ENCODE results near the gene MGRN1.

The MGRN1 gene

GRCh38 chr16:4689091-4689671 lies 64.6 kb downstream of the MGRN1 start:
- Histone ChIP-seq H3K27me3 (ENCODE audit: insufficient read depth, low read length, poor library complexity) (no peaks in the 10 kb centered on the region), H2AFZ (ENCODE audit: low read depth, low read length) (no peak overlapping the region), H3K27ac (ENCODE audit: low read length) (no peak overlapping the region), H3K4me3 (ENCODE audit: low read depth in 1 of 2, low read length in 2 of 2) (no peak overlapping the region), H3K4me2 (ENCODE audit: insufficient read depth, low read length) (no peak overlapping the region), H3K4me1 (ENCODE audit: insufficient read depth, low read length) (peaks cover 11% of the 10 kb centered on the region), H3K9ac (ENCODE audit: low read depth, low read length) (no peak overlapping the region), H4K20me1 (ENCODE audit: insufficient read depth, low read length) (no peaks in the 10 kb centered on the region; the same call in none of the 2 replicates), H3K79me2 (ENCODE audit: insufficient read depth, low read length) (peaks cover 6% of the 10 kb centered on the region), H3K36me3 (ENCODE audit: insufficient read depth, low read length) (peaks cover 37% of the 10 kb centered on the region), H3K9me3 (ENCODE audit: insufficient read depth, low read length, severe bottlenecking) (no peaks in the 10 kb centered on the region)
- no peak for DNase-seq
- no peak for TF ChIP-seq CTCF (IDR thresholded peaks at IDR 0.05; ENCODE audit: borderline replicate concordance, extremely low read depth, low read length, poor library complexity, severe bottlenecking)
- TF ChIP-seq EZH2 (IDR thresholded peaks at IDR 0.05; ENCODE audit: borderline replicate concordance, low read depth, low read length, severe bottlenecking), result no peak
- ATAC-seq (ENCODE audit: insufficient read depth, low read depth), result no peak

- Histone ChIP-seq H3K4me2 (ENCODE audit: insufficient read depth, low read length) (no peak overlapping the region), H3K4me3 (ENCODE audit: low read depth in 1 of 2, low read length in 2 of 2) (no peak overlapping the region), H3K9ac (ENCODE audit: low read depth, low read length) (no peak overlapping the region), H3K27ac (ENCODE audit: low read length) (no peak overlapping the region), H3K9me3 (ENCODE audit: insufficient read depth, low read length, severe bottlenecking) (no peaks in the 10 kb centered on the region), H3K36me3 (ENCODE audit: insufficient read depth, low read length) (peaks cover 36% of the 10 kb centered on the region), H3K27me3 (ENCODE audit: insufficient read depth, low read length, poor library complexity) (no peaks in the 10 kb centered on the region), H3K79me2 (ENCODE audit: insufficient read depth, low read length) (peaks cover 15% of the 10 kb centered on the region), H3K4me1 (ENCODE audit: insufficient read depth, low read length) (peaks cover 19% of the 10 kb centered on the region), H4K20me1 (ENCODE audit: insufficient read depth, low read length) (peaks cover 9% of the 10 kb centered on the region; the same call in 1 of the 2 replicates), H2AFZ (ENCODE audit: low read depth, low read length) (no peak overlapping the region)
- TF ChIP-seq CTCF (IDR thresholded peaks at IDR 0.05; ENCODE audit: borderline replicate concordance, extremely low read depth, low read length, poor library complexity, severe bottlenecking) (no peak), EZH2 (IDR thresholded peaks at IDR 0.05; ENCODE audit: borderline replicate concordance, low read depth, low read length, severe bottlenecking) (no peak)
- DNase-seq, result no peak
- no peak for ATAC-seq (ENCODE audit: insufficient read depth, low read depth)
These were observed 65.5 kb downstream of the MGRN1 start for GRCh38 chr16:4689864-4690704.

- no peak for TF ChIP-seq EZH2 (IDR thresholded peaks at IDR 0.05; ENCODE audit: borderline replicate concordance, low read depth, low read length, severe bottlenecking)
- no peak for TF ChIP-seq CTCF (IDR thresholded peaks at IDR 0.05; ENCODE audit: borderline replicate concordance, extremely low read depth, low read length, poor library complexity, severe bottlenecking)
- H3K36me3 ChIP-seq (ENCODE audit: insufficient read depth, low read length), result peaks cover 42% of the 10 kb centered on the region
These were observed 66.5 kb downstream of the MGRN1 start for GRCh38 chr16:4690946-4691665.

More at GRCh38 chr16:4690946-4691665, 66.5 kb downstream of the MGRN1 start:
- Histone ChIP-seq H2AFZ (ENCODE audit: low read depth, low read length) (no peak overlapping the region), H3K4me3 (ENCODE audit: low read depth in 1 of 2, low read length in 2 of 2) (no peak overlapping the region), H3K9me3 (ENCODE audit: insufficient read depth, low read length, severe bottlenecking) (no peaks in the 10 kb centered on the region), H3K4me1 (ENCODE audit: insufficient read depth, low read length) (peaks cover 24% of the 10 kb centered on the region), H4K20me1 (ENCODE audit: insufficient read depth, low read length) (peaks cover 19% of the 10 kb centered on the region), H3K27ac (ENCODE audit: low read length) (no peak overlapping the region), H3K4me2 (ENCODE audit: insufficient read depth, low read length) (no peak overlapping the region), H3K9ac (ENCODE audit: low read depth, low read length) (no peak overlapping the region), H3K27me3 (ENCODE audit: insufficient read depth, low read length, poor library complexity) (no peaks in the 10 kb centered on the region), H3K79me2 (ENCODE audit: insufficient read depth, low read length) (peaks cover 24% of the 10 kb centered on the region)
- ATAC-seq (ENCODE audit: insufficient read depth, low read depth), result no peak
- DNase-seq, result no peak
